ENCODE measurements around the gene GRAMD1A. TPM values are rescaled to one million over a fixed set of nuclear protein-coding genes. Genes with fewer than 3 reads are reported as not detected.
"Not testable (repeated sequence)": the region's sequence is repeated elsewhere in the genome, so short reads cannot be mapped to it uniquely, and the experiment has no call there.

GRAMD1A gene
- total RNA-seq, 1 experiment from 2014 or later, result 125 TPM

- not testable (repeated sequence) for H3K27me3 Mint-ChIP-seq (ENCODE audit: low read depth); DNase-seq; H2BK12ac ChIP-seq (ENCODE audit: insufficient read length, low read depth, low read length); H3K9me3 ChIP-seq (ENCODE audit: control insufficient read depth, low read depth, low read length); H3K4me3 Mint-ChIP-seq; H3K9me3 Mint-ChIP-seq; H3K9ac ChIP-seq (ENCODE audit: extremely low read depth, insufficient read length, low read length); H3K79me2 ChIP-seq (ENCODE audit: insufficient read depth, low read length); H3K27ac Mint-ChIP-seq; H3T11ph ChIP-seq (ENCODE audit: low read length); H2BK5ac ChIP-seq (ENCODE audit: insufficient read length, low read length); H3K18ac ChIP-seq (ENCODE audit: insufficient read length, low read depth, low read length); H2BK15ac ChIP-seq (ENCODE audit: low read depth, low read length); H3K14ac ChIP-seq (ENCODE audit: insufficient read depth, low read length); H4K5ac ChIP-seq (ENCODE audit: insufficient read length, low read depth, low read length); H2AFZ ChIP-seq (ENCODE audit: low read length); H3K4ac ChIP-seq (ENCODE audit: low read depth, low read length); H3K27ac ChIP-seq (ENCODE audit: insufficient read length, low read depth, low read length); H2BK20ac ChIP-seq (ENCODE audit: low read depth, low read length, poor library complexity, severe bottlenecking); H2BK120ac ChIP-seq (ENCODE audit: low read depth, low read length, poor library complexity, severe bottlenecking); H3K79me1 ChIP-seq (ENCODE audit: insufficient read depth, low read depth, low read length, poor library complexity, severe bottlenecking); H3K27me3 ChIP-seq (ENCODE audit: insufficient read depth, low read length); H4K8ac ChIP-seq (replicated peaks; ENCODE audit: insufficient read length, low read depth, low read length); H3K23me2 ChIP-seq (ENCODE audit: insufficient read length, low read depth, low read length, poor library complexity, severe bottlenecking); H3K23ac ChIP-seq (ENCODE audit: insufficient read length, low read depth, low read length); H3K4me2 ChIP-seq (ENCODE audit: insufficient read depth, insufficient read length, low read length); H2AK5ac ChIP-seq (ENCODE audit: insufficient read length, low read length); H4K20me1 ChIP-seq (ENCODE audit: control insufficient read depth, insufficient read depth, insufficient read length); H3K56ac ChIP-seq (ENCODE audit: insufficient read length, low read depth, low read length); H3K4me1 ChIP-seq (ENCODE audit: insufficient read depth, low read length); H4K91ac ChIP-seq (ENCODE audit: insufficient read length, low read depth, low read length)
- Mint-ChIP-seq H3K4me1 (peaks cover 13 to 25% of the 10 kb centered on the region in 2 experiments), H3K36me3 (ENCODE audit: insufficient read depth in 1 of 3, low read depth in 3 of 3) (peaks cover 4 to 15% (median 10%) of the 10 kb centered on the region in 3 experiments; a peak in 4 of 7 replicates)
- WGBS (ENCODE audit: extremely low coverage, insufficient read length, low lambda C conversion rate), result no CpG with 5 or more reads among the region's 4 CpGs
Observed at GRCh38 chr19:35051268-35051667, 51.1 kb downstream of the GRAMD1A start.
